ENCODE results near the gene CLASP2.
"Not testable (repeated sequence)": the region's sequence is repeated elsewhere in the genome, so short reads cannot be mapped to it uniquely, and the experiment has no call there.

Gene CLASP2

GRCh38 chr3:33526787-33527186, 191.3 kb downstream of the CLASP2 start:
- no peak for DNase-seq

DNA sequence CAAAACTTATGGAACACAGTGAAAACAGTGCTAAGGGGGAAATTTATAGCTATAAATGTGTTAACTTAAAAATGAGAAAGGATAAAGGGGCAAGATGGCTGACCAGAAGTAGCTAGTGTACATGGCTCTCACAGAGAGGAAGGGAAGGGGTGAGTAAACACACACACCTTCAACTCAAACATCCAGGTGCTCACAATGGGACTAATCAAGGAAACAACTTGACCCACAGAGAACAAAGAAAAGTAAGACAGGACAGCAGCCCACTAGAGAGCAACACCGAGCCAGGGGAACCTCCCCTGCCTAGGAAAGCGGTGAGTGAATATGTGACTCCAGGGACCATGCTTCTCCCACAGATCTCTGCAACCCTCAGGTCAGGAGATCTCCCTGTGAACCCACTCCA, 192.8 kb downstream of the CLASP2 start:
- DNase-seq: no peak

DNA sequence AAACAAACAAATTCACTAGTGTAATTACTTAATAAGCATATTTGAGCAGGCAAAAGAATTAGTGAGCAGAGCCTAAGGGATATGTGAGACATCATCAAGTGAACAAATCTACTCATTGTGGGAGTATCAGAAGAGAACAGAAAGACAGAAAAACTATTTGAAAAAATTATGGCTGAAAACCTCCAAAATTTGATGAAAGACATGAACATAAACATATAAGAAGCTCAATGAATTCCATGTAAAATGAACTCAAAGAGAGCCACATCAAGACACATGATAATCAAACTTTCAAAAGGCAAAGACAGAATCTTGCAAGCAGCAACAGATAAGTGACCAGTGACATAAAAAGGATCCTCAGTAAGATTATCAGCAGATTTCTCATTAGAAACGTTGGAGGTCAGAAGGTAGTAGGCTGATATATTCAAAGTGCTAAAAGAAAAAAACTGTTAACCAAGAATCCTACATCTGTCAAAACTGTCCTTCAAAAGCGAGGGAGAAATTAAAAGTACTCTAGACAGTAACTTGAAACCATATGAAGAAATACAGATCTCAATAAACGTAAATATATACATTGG, 194.9 kb downstream of the CLASP2 start:
- no peak for DNase-seq

- DNase-seq: no peak
Observed at GRCh38 chr3:33521736-33522135, 196.3 kb downstream of the CLASP2 start.

- DNase-seq: no peak
Observed at GRCh38 chr3:33513262-33513863, 204.7 kb downstream of the CLASP2 start.

GRCh38 chr3:33505027-33505426, 213.0 kb downstream of the CLASP2 start:
- no peak for DNase-seq

GRCh38 chr3:33496449-33496848, 221.6 kb downstream of the CLASP2 start:
- no peak for DNase-seq

GRCh38 chr3:33491721-33492120, 226.3 kb downstream of the CLASP2 start:
- DNase-seq: no peak

DNA sequence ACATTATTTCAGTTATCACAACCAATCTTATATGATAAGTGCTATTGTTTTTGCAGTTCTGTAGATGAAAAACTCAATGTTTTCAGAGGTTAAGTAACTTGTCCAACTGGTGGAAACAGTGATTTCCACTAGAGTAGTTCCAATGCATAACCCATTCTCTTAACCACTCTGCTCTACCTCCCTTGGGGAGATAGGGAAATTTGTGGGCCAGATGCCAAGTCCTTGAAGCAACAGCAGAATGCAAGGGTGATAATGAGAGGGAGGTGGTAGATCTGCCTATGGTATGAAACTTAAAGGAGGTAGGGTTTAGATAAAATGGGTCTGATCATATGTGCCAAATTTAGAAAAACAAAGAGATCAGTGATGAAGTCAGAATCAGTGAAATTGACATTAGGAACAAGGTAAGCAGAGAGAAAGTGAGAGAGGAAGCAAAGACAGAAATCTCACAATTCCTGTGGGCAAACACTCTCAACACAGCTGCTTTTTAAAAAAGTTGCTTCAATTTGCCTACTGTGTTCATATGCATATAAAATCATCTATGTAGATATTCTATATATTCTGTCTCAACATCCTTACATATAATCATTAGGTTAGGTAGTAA, 227.3 kb downstream of the CLASP2 start:
- DNase-seq: no peak

- no peak for DNase-seq
Observed at GRCh38 chr3:33488683-33489082, 229.4 kb downstream of the CLASP2 start.

GRCh38 chr3:33488246-33488645, 229.8 kb downstream of the CLASP2 start:
- DNase-seq: no peak

- DNase-seq: no peak
Observed at GRCh38 chr3:33482111-33482521, 235.9 kb downstream of the CLASP2 start.

DNA sequence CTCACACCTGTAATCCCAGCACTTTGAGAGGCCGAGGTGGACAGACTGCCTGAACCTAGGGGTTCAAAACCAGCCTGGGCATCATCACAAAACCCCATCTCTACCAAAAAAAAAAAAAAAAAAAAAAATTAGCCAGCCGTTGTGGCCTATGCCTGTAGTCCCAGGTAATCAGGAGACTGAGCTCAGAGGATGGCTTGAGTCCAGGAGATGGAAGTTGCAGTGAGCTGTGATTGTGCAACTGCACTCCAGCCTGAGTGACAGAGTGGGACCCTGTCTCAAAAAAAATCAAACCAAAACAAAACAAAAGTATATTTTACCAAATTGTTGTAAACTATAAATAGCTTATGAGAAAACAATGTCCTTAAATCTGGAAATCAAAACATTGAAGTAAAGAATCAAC, 243.2 kb downstream of the CLASP2 start:
- DNase-seq: no peak

- no peak for DNase-seq
Observed at GRCh38 chr3:33473813-33474212, 244.2 kb downstream of the CLASP2 start.

DNA sequence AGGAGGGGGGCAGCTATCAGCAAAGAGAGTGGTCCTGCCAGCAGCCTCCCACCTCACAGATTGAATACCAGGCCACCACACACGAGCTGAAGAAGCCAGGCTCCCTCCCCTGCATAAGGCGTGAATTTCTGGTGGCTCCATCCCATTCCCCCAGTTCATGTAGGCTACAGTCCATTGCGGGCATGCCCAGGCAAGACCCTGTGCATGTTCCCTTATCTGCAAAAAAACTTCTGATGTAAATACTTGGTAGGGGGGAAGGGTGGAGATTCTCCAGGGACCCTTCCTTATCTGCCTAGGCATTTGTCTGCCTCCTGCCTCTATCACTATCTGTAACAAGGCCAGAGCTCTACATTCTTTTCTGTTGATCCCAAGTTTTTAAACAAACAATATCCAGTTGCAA, 250.3 kb downstream of the CLASP2 start:
- DNase-seq: no peak

DNA sequence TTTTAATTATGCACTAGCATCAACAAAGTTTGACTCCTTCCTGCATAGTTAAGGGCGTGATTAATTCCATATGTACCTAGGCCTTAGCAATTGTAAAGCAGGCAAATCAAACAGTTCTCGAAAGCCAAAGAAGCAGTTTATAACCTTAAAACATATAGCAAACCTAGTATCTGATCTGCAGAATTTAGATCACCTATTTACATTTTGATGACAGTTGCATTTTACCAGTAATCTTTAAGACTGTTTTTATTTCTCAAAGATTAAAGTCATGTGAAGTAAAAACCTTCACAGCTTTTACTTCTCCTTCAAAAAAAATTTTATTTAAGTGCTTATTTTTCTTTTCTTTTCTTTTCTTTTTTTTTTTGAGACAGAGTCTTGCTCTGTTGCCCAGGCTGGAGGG, 257.0 kb downstream of the CLASP2 start:
- DNase-seq: no peak

DNA sequence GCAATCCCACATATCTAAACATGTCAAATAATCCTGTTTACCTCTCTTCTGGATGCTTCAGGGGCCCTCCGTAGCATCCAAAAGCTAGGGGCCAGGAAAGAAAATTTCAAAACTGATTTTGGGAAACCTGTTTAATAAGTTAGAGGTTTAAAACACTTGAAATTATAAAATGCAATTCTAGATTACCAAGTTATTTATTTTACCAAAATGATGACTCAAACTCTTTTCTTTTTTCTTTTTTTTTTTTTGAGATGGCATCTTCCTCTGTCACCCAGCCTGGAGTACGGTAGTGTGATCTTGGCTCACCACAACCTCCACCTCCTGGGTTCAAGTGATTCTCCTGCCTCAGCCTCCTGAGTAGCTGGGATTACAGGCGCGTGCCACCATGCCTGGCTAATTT, 258.5 kb downstream of the CLASP2 start:
- DNase-seq: not testable (repeated sequence)

DNA sequence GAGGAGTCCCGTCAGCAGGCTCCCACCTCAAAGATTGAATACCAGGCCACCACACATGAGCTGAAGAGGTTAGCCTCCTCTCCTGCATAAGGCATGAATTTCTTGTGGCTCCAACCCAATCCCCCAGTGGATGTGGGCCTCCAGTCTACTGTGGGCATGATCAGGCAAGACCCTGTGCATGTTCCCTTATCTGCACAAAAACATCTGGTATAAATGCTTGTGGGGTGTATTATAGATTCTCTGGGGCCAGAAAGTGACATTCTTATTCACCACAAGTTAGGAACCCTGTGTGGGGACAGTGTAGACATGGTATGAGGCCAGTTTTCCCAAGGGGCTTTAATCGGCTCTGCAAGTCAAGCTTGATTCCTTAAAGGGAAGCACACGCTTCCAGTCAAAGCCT, 259.6 kb downstream of the CLASP2 start:
- DNase-seq: no peak

GRCh38 chr3:33456756-33457155, 261.3 kb downstream of the CLASP2 start:
- DNase-seq: no peak

DNA sequence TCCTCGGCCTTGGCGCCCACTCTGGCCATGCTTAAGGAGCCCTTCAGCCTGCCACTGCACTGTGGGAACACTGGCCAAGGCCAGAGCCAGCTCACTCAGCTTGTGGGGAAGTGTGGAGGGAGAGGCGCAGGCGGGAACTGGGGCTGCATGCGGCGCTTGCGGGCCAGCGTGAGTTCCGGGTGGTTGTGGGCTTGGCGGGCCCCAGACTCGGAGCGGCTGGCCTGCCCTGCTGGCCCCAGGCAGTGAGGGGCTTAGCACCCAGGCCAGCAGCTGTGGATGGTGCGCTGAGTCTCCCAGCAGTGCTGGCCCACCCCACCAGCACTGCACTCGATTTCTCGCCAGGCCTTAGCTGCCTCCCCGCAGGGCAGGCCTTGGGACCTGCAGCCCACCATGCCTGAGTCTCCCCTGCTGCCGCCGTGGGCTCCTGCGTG, 264.7 kb downstream of the CLASP2 start:
- DNase-seq: no peak

GRCh38 chr3:33451994-33452393, 266.1 kb downstream of the CLASP2 start:
- DNase-seq: not testable (repeated sequence)

DNA sequence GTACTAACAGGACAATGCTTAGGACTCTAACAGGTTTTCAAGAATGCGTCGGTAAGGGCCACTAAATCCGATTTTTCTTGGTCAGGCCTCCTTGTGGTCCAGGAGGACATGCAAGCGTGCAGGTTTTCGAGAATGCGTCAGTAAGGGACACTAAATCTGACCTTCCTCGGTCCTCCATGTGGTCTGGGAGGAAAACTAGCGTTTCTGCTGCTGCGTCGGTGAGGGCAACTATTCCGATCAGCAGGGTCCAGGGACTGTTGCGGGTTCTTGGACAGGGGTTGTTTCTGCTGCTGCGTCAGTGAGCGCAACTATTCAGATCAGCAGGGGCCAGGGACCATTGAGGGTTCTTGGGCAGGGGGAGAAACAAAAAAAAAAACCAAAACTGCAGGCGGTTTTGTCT, 270.1 kb downstream of the CLASP2 start:
- no peak for DNase-seq

- not testable (repeated sequence) for DNase-seq
Observed at GRCh38 chr3:33447256-33447625, 270.8 kb downstream of the CLASP2 start.

Measured in CD4-positive, alpha-beta T cell treated with Interleukin-4 for 4 hours (primary cell).